Caco-2 (cell line): ENCODE data around the gene CTU1. TPM values are rescaled to one million over a fixed set of nuclear protein-coding genes. Genes with fewer than 3 reads are reported as not detected.

Experiments used
- BruUV-seq: library from RNA; stranded (reverse); fragments of 400-500 nt; replicated peaks from 2 replicates; lab custom pipeline; 2021; lab: Mats Ljungman, UMichigan
- CTCF ChIA-PET: fragments of 300-600 bp; sonication (Branson Sonifier 250); formaldehyde crosslinking; loops from one replicate; lab custom pipeline; 2022; ENCODE audit warnings: antibody characterized with exemption; lab: Charles Lee
- POLR2A ChIA-PET: fragments of 300-600 bp; sonication (Branson Sonifier 250); formaldehyde crosslinking; loops from one replicate; lab custom pipeline; 2022; ENCODE audit warnings: antibody characterized with exemption; lab: Charles Lee
- DNase-seq, 2 experiments: peaks; one replicate each; pipeline versions ENCODE4 v3.0.0 to v3.0.0-alpha.2; 2020 to 2022
- H3K27me3 ChIP-seq: replicated peaks from 2 replicates; pipeline ENCODE4 v1.6.0; 2011; ENCODE audit warnings: low read length; ENCODE audit not compliant: control insufficient read depth, insufficient read depth
- H3K36me3 ChIP-seq: 2 replicates; pipeline ENCODE4 v1.5.1; 2011; ENCODE audit warnings: low read length; ENCODE audit not compliant: control insufficient read depth, insufficient read depth
- H3K4me1 ChIP-seq: fragments of 250-450 bp; sonication (Bioruptor Pico); 2 replicates; pipeline ENCODE4 v1.5.1; 2020; ENCODE audit warnings: mild to moderate bottlenecking
- H3K4me3 ChIP-seq: 2 replicates; pipeline ENCODE4 v1.5.1; 2011; ENCODE audit warnings: low read depth, mild to moderate bottlenecking, control low read depth, low read length
- H3K9me3 ChIP-seq: fragments of 250-450 bp; sonication (Bioruptor Pico); 2 replicates; pipeline ENCODE4 v1.5.1; 2020; ENCODE audit warnings: mild to moderate bottlenecking, moderate library complexity
- H3K27ac Mint-ChIP-seq: one replicate; pipeline ENCODE4 v1.8.0; 2022; ENCODE audit warnings: mixed read lengths; ENCODE audit not compliant: unreplicated experiment
- H3K27me3 Mint-ChIP-seq: one replicate; pipeline ENCODE4 v1.8.0; 2022; ENCODE audit warnings: mixed read lengths; ENCODE audit not compliant: insufficient read depth, unreplicated experiment
- H3K36me3 Mint-ChIP-seq: one replicate; pipeline ENCODE4 v1.8.0; 2022; ENCODE audit warnings: mild to moderate bottlenecking, mixed read lengths; ENCODE audit not compliant: insufficient read depth, unreplicated experiment
- H3K4me1 Mint-ChIP-seq: one replicate; pipeline ENCODE4 v1.8.0; 2022; ENCODE audit warnings: low read depth, mixed read lengths; ENCODE audit not compliant: unreplicated experiment
- H3K4me3 Mint-ChIP-seq: one replicate; pipeline ENCODE4 v1.8.0; 2022; ENCODE audit warnings: mild to moderate bottlenecking, moderate library complexity, mixed read lengths; ENCODE audit not compliant: unreplicated experiment
- H3K9me3 Mint-ChIP-seq: one replicate; pipeline ENCODE4 v1.8.0; 2022; ENCODE audit warnings: mixed read lengths; ENCODE audit not compliant: unreplicated experiment
- intact Hi-C: fragments of 100-400 bp; cut with micrococcal nuclease; formaldehyde crosslinking; loops from one replicate; pipeline ENCODE4 v1.10.0; 2022; ENCODE audit not compliant: unreplicated experiment
- total RNA-seq: library from RNA; stranded (reverse); gene quantifications from 2 replicates; pipeline ENCODE4 v1.2.3, GENCODE V29; 2022
- TF ChIP-seq, protein P1 (sequence below), 2 experiments: fragments of 200-600 bp in 1 of 2; IDR thresholded peaks; 1 replicate in 1 of 2; 2 replicates in 1 of 2; pipeline versions ENCODE4 v1.5.1 to v1.8.0; 2011 to 2022; ENCODE audit warnings: antibody characterized with exemption in 1 of 2, control low read depth in 1 of 2, inconsistent platforms in 1 of 2, low read depth in 1 of 2, low read length in 1 of 2, mild to moderate bottlenecking in 1 of 2, moderate library complexity in 1 of 2; ENCODE audit not compliant: insufficient read depth in 1 of 2, severe bottlenecking in 1 of 2, unreplicated experiment in 1 of 2

CTU1 gene
- total RNA-seq, 1 experiment from 2014 or later, result 8.1 TPM

GRCh38 chr19:51124729-51125128 is 16.5 kb upstream of the CTU1 start, which contains the start of gene SIGLEC9:
Gene SIGLEC9 (plus strand): TSS chr19:51124906. CDS start chr19:51124975, 69 bp downstream.
- H3K4me1 Mint-ChIP-seq, result peaks cover 7% of the 10 kb centered on the region
- no peaks in the 10 kb centered on the region for H3K36me3 ChIP-seq
- CTCF ChIA-PET, result no interaction called here
- no peaks in the 10 kb centered on the region for H3K36me3 Mint-ChIP-seq
- H3K9me3 Mint-ChIP-seq, result no peaks in the 10 kb centered on the region
- no peak within 1 kb of the TSS for H3K4me3 ChIP-seq
- DNase-seq, result no peak
- H3K4me3 Mint-ChIP-seq, result no peak within 1 kb of the TSS
- no peaks in the 10 kb centered on the region for H3K9me3 ChIP-seq
- no peaks in the 10 kb centered on the region for H3K27me3 ChIP-seq
- POLR2A ChIA-PET, result no interaction called here
- TF ChIP-seq, protein P1, sequence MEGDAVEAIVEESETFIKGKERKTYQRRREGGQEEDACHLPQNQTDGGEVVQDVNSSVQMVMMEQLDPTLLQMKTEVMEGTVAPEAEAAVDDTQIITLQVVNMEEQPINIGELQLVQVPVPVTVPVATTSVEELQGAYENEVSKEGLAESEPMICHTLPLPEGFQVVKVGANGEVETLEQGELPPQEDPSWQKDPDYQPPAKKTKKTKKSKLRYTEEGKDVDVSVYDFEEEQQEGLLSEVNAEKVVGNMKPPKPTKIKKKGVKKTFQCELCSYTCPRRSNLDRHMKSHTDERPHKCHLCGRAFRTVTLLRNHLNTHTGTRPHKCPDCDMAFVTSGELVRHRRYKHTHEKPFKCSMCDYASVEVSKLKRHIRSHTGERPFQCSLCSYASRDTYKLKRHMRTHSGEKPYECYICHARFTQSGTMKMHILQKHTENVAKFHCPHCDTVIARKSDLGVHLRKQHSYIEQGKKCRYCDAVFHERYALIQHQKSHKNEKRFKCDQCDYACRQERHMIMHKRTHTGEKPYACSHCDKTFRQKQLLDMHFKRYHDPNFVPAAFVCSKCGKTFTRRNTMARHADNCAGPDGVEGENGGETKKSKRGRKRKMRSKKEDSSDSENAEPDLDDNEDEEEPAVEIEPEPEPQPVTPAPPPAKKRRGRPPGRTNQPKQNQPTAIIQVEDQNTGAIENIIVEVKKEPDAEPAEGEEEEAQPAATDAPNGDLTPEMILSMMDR (IDR thresholded peaks at IDR 0.05; ENCODE audit: insufficient read depth in 1 of 2, low read depth in 1 of 2, low read length in 1 of 2, severe bottlenecking in 1 of 2, unreplicated experiment in 1 of 2), result no peak
- intact Hi-C loops, result no loop called here
- no peak within 1 kb of the TSS for H3K27ac Mint-ChIP-seq
- H3K27me3 Mint-ChIP-seq, result peaks cover 12% of the 10 kb centered on the region
- H3K4me1 ChIP-seq, result no peaks in the 10 kb centered on the region; the same call in 1 of the 2 replicates
- no TSS peak for BruUV-seq

DNA sequence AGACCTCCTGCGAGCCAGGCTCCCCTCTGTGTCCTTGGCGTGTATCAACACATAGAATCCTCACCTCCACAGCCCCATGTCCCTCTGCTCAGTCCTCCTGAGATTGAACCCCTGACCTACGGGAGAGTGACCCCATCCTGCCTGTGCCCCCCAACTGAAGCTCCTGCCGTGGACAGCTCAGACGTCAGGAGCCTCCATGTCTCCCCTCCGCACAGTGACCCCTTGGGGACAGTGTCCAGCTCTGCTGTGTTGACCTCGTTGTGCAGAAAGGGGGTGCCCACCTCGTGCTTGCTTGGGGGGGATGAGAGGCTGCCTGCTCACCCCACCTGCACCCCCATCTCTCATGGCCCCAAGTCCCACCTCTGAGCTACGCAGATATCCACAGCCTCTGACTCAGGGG is 16.0 kb upstream of the CTU1 start:
- Mint-ChIP-seq H3K27ac (no peak overlapping the region), H3K4me3 (no peak overlapping the region), H3K27me3 (peaks cover 12% of the 10 kb centered on the region), H3K4me1 (peaks cover 7% of the 10 kb centered on the region), H3K9me3 (no peaks in the 10 kb centered on the region), H3K36me3 (no peaks in the 10 kb centered on the region)
- TF ChIP-seq, protein P1 (IDR thresholded peaks at IDR 0.05; ENCODE audit: insufficient read depth in 1 of 2, low read depth in 1 of 2, low read length in 1 of 2, severe bottlenecking in 1 of 2, unreplicated experiment in 1 of 2), result no peak
- POLR2A ChIA-PET, result no interaction called here
- H3K36me3 ChIP-seq, result no peaks in the 10 kb centered on the region
- BruUV-seq, result no TSS peak
- no peaks in the 10 kb centered on the region for H3K9me3 ChIP-seq
- no peaks in the 10 kb centered on the region for H3K27me3 ChIP-seq
- H3K4me1 ChIP-seq, result no peaks in the 10 kb centered on the region; the same call in 1 of the 2 replicates
- no peak overlapping the region for H3K4me3 ChIP-seq
- CTCF ChIA-PET, result no interaction called here
- intact Hi-C loops, result no loop called here
- no peak for DNase-seq

GRCh38 chr19:51123802-51124201 is 15.6 kb upstream of the CTU1 start:
- Histone ChIP-seq H3K9me3 (no peaks in the 10 kb centered on the region), H3K36me3 (no peaks in the 10 kb centered on the region), H3K4me3 (no peak overlapping the region), H3K27me3 (no peaks in the 10 kb centered on the region), H3K4me1 (no peaks in the 10 kb centered on the region; the same call in 1 of the 2 replicates)
- no TSS peak for BruUV-seq
- TF ChIP-seq, protein P1 (IDR thresholded peaks at IDR 0.05; ENCODE audit: insufficient read depth in 1 of 2, low read depth in 1 of 2, low read length in 1 of 2, severe bottlenecking in 1 of 2, unreplicated experiment in 1 of 2), result no peak
- Mint-ChIP-seq H3K4me3 (no peak overlapping the region), H3K27me3 (peaks cover 12% of the 10 kb centered on the region), H3K4me1 (peaks cover 5% of the 10 kb centered on the region), H3K36me3 (no peaks in the 10 kb centered on the region), H3K9me3 (no peaks in the 10 kb centered on the region), H3K27ac (no peak overlapping the region)
- POLR2A ChIA-PET, result no interaction called here
- intact Hi-C loops, result no loop called here
- DNase-seq, result no peak
- CTCF ChIA-PET, result no interaction called here
